BJ (cell line): Measurements from ENCODE around the gene RAPGEF1. TPM values are rescaled to one million over a fixed set of nuclear protein-coding genes. Genes with fewer than 3 reads are reported as not detected.

Experiments used
- CTCF ChIA-PET: fragments of 350-600 bp; formaldehyde crosslinking; extraction: SDS; loops from one replicate; lab custom pipeline; 2021; ENCODE audit warnings: antibody characterized with exemption, inconsistent platforms; lab: Yijun Ruan, JAX
- POLR2A ChIA-PET: fragments of 300-600 bp; sonication (Branson Sonifier 250); formaldehyde crosslinking; extraction: SDS; loops from one replicate; lab custom pipeline; 2021; ENCODE audit warnings: antibody characterized with exemption; lab: Charles Lee
- DNase-seq: peaks from one replicate; pipeline ENCODE4 v3.0.0-alpha.2; 2011; ENCODE audit warnings: low read depth
- H3K27me3 ChIP-seq: 2 replicates; pipeline ENCODE4 v1.6.0; 2011; ENCODE audit warnings: low read length; ENCODE audit not compliant: control insufficient read depth, insufficient read depth
- H3K36me3 ChIP-seq: 2 replicates; pipeline ENCODE4 v1.5.1; 2011; ENCODE audit warnings: low read length; ENCODE audit not compliant: control insufficient read depth, insufficient read depth
- H3K4me3 ChIP-seq: 2 replicates; pipeline ENCODE4 v1.5.1; 2011; ENCODE audit warnings: low read depth, mild to moderate bottlenecking, control low read depth, low read length
- polyA plus RNA-seq: library from polyadenylated mRNA; depleted of rRNA; stranded (reverse); fragments of >200 nt; gene quantifications from 2 replicates; pipeline ENCODE4 v1.2.3, GENCODE V29; 2011
- TF ChIP-seq, protein P1 (sequence below): IDR thresholded peaks from 2 replicates; pipeline ENCODE4 v1.5.1; 2011; ENCODE audit warnings: low read depth, mild to moderate bottlenecking, control low read depth, inconsistent platforms, low read length, moderate library complexity; ENCODE audit not compliant: insufficient read depth

Gene RAPGEF1
- polyA plus RNA-seq, 1 experiment: 31.6 TPM

DNA sequence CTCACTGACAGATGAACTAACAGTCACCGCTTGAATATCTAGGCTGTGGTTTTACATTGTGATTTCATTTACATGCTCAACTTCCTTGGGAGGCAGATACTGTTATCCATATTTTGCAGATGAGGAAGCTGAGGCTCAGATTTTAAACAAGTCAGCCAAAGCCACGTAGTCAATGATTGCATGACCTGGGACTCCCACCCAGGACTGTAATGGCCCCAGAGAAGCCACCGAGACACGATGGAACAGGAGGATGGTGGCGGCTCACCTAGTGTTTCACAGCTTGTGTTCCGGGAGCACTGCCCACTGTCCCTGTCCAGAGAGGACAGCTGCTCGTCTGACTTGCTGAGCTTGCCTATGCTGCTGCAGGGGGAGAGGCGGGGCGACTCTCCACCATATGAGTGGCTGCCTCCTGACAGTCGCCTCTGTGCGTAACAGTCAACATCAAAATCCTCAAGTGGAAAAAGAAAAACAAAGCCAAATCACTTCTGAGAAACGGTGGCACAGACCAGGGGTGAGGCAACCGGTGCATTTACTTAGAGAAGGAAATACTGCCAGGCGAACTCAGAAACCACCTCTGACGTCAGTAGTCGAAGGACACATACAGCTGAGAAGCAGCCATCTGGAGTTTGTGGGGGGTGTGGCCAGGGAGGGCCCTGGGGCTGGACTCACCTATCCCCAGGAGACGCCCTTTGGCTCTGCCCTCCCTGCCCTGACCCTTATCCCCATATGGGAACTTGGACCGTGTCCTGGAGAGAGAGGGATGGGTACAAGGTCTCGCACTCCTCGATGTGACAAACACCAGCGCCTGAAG lies 112.0 kb downstream of the RAPGEF1 start:
- CTCF ChIA-PET: interaction anchor here (1.3 to 1.7 kb wide), 3 partner anchors 50 to 112 kb away, joined by 4 to 6 read pairs (median 5); partner anchors contain the start of gene RAPGEF1
- Histone ChIP-seq H3K36me3 (peaks cover 13% of the 10 kb centered on the region), H3K27me3 (no peaks in the 10 kb centered on the region), H3K4me3 (no peak overlapping the region)
- no peak for DNase-seq
- TF ChIP-seq, protein P1, sequence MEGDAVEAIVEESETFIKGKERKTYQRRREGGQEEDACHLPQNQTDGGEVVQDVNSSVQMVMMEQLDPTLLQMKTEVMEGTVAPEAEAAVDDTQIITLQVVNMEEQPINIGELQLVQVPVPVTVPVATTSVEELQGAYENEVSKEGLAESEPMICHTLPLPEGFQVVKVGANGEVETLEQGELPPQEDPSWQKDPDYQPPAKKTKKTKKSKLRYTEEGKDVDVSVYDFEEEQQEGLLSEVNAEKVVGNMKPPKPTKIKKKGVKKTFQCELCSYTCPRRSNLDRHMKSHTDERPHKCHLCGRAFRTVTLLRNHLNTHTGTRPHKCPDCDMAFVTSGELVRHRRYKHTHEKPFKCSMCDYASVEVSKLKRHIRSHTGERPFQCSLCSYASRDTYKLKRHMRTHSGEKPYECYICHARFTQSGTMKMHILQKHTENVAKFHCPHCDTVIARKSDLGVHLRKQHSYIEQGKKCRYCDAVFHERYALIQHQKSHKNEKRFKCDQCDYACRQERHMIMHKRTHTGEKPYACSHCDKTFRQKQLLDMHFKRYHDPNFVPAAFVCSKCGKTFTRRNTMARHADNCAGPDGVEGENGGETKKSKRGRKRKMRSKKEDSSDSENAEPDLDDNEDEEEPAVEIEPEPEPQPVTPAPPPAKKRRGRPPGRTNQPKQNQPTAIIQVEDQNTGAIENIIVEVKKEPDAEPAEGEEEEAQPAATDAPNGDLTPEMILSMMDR: no peak
- POLR2A ChIA-PET: no interaction called here

DNA sequence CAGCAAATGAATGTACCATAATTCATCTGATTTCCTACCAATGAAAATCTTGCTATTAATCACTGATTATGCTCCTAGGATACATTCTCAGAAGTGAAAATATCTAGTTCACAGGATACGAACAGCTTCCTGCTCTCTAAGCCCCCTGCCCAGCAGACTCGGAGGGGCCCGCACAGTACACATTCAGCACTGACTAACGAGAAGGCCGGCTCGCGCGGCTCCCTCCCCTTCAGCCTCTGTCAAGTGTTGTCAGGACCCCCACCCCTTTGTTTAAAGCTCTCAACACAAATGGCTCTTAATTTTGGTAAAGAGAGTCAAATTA lies 112.6 kb downstream of the RAPGEF1 start:
- CTCF ChIA-PET: interaction anchor here (1.4 to 1.7 kb wide), 2 partner anchors 111 to 113 kb away, joined by 4 to 6 read pairs; partner anchors contain the start of gene RAPGEF1
- DNase-seq: no peak
- TF ChIP-seq, protein P1: no peak
- H3K36me3 ChIP-seq: peaks cover 13% of the 10 kb centered on the region
- POLR2A ChIA-PET: no interaction called here
- H3K27me3 ChIP-seq: no peaks in the 10 kb centered on the region
- no peak overlapping the region for H3K4me3 ChIP-seq

DNA sequence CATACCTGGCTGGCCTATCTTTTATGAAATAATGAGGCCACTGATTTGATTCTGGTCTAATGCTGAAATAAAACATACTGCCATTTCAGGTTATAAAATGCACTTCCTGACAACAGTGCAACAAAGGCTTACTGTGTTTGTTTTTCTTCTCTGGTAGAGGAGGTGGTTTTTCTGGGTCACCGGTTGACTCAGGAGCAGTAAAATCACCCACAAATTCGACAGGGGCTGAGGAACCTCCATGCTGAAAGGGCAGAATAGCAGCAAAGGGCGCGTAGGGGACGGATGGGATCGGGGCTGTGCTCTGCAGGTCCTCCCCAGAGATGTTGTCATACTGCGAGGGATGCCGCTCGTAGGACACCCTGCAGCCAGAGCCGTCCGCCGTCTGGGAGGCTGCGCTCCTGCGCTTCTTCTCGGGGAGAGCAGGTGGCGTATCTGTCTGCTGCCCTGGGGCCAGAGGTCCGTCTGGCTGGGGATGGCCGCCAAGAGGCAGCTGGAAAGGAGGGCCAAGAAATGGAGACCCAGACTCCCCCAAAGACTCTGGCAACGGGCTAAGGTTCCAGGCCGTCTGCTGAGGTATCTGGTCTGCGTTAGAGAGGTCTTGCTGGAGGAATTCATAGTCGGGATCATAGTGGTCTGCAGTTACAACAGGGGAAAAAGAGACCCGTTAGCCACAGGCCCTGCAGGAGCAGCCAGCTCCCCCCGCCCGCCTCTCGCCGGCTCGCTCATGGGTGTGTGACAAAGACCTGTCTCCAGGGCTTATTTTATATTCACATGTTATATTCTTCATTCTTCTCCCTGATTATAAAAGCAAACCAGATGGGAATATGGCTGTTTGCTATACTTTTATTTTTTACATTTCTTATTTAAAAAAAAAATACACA lies 113.8 kb downstream of the RAPGEF1 start:
- no peak for DNase-seq
- CTCF ChIA-PET: interaction anchor here (2.3 kb wide), 1 partner anchor 114 kb away, joined by 8 read pairs; no protein-coding TSS in a partner anchor
- peaks cover 18% of the 10 kb centered on the region for H3K36me3 ChIP-seq
- TF ChIP-seq, protein P1: no peak
- no peaks in the 10 kb centered on the region for H3K27me3 ChIP-seq
- no peak overlapping the region for H3K4me3 ChIP-seq
- POLR2A ChIA-PET: no interaction called here

DNA sequence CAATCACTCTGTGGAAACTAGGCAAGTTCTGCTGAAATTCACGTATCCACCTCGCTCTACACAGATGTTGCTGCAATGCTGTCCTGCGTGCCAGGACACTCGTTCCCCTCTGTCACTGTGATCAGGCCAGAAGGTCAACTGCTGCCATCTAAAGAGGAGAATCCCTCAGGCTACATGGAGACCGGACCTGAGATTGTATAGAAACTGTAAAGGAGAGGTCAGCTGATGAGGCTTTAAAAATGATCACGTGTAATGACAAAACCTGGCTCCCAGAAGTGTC lies 114.4 kb downstream of the RAPGEF1 start:
- ChIA-PET POLR2A (no interaction called here), CTCF (interaction anchor here (1.3 to 2.3 kb wide), 2 partner anchors 16 to 115 kb away, joined by 5 to 8 read pairs; no protein-coding TSS in a partner anchor)
- no peak for DNase-seq
- no peaks in the 10 kb centered on the region for H3K27me3 ChIP-seq
- H3K4me3 ChIP-seq: no peak overlapping the region
- TF ChIP-seq, protein P1: no peak
- peaks cover 18% of the 10 kb centered on the region for H3K36me3 ChIP-seq
